GM23338 (cell line): ENCODE data around the gene BRCA1. TPM values are rescaled to one million over a fixed set of nuclear protein-coding genes. Genes with fewer than 3 reads are reported as not detected.
"Not testable (repeated sequence)": the region's sequence is repeated elsewhere in the genome, so short reads cannot be mapped to it uniquely, and the experiment has no call there.

ENCODE experiments used
- ATAC-seq: fragments of 200-7000 bp; cut with Tn5 transposase; 3 replicates; pipeline ENCODE4 v1.9.1; 2020
- DNase-seq: peaks from one replicate; pipeline ENCODE4 v3.0.0-alpha.2; 2015; ENCODE audit warnings: low spot score
- H2AFZ ChIP-seq: fragments of 200-600 bp; sonication (generic); 2 replicates; pipeline ENCODE4 v1.8.0; 2016; ENCODE audit warnings: antibody characterized with exemption, mild to moderate bottlenecking, moderate library complexity
- H3F3A ChIP-seq: fragments of 200-600 bp; sonication (generic); replicated peaks from 2 replicates; pipeline ENCODE4 v1.8.0; 2017; ENCODE audit warnings: antibody characterized with exemption, mixed run types, low read depth
- H3K27ac ChIP-seq: fragments of 200-600 bp; sonication (generic); 2 replicates; pipeline ENCODE4 v1.6.1; 2016; ENCODE audit warnings: low read depth
- H3K27me3 ChIP-seq: fragments of 200-600 bp; sonication (generic); 2 replicates; pipeline ENCODE4 v1.8.0; 2016; ENCODE audit warnings: mild to moderate bottlenecking, mixed run types, moderate library complexity; ENCODE audit not compliant: insufficient read depth
- H3K36me3 ChIP-seq: fragments of 200-600 bp; sonication (generic); 2 replicates; pipeline ENCODE4 v1.8.0; 2016; ENCODE audit warnings: mild to moderate bottlenecking; ENCODE audit not compliant: insufficient read depth
- H3K4me1 ChIP-seq: fragments of 200-600 bp; sonication (generic); 2 replicates; pipeline ENCODE4 v1.8.0; 2016; ENCODE audit warnings: mild to moderate bottlenecking, moderate library complexity; ENCODE audit not compliant: insufficient read depth
- H3K4me2 ChIP-seq: fragments of 200-600 bp; sonication (generic); 2 replicates; pipeline ENCODE4 v1.7.1; 2017; ENCODE audit warnings: mixed run types
- H3K4me3 ChIP-seq: fragments of 200-600 bp; sonication (generic); 2 replicates; pipeline ENCODE4 v1.6.1; 2016; ENCODE audit warnings: mixed run types
- H3K79me2 ChIP-seq: fragments of 200-600 bp; sonication (generic); replicated peaks from 2 replicates; pipeline ENCODE4 v1.8.0; 2017; ENCODE audit warnings: mild to moderate bottlenecking; ENCODE audit not compliant: insufficient read depth
- H3K9me2 ChIP-seq: fragments of 200-600 bp; sonication (generic); 2 replicates; pipeline ENCODE4 v1.8.0; 2017; ENCODE audit not compliant: insufficient read depth
- H4K20me1 ChIP-seq: fragments of 200-600 bp; sonication (generic); replicated peaks from 2 replicates; pipeline ENCODE4 v1.8.0; 2017; ENCODE audit warnings: mild to moderate bottlenecking; ENCODE audit not compliant: insufficient read depth
- H3K27ac Mint-ChIP-seq: 2 replicates; pipeline ENCODE4 v1.8.0; 2020; ENCODE audit warnings: inconsistent platforms, mild to moderate bottlenecking, moderate library complexity, mixed read lengths
- H3K27me3 Mint-ChIP-seq: 3 replicates; pipeline ENCODE4 v1.8.0; 2022; ENCODE audit warnings: low read depth, mild to moderate bottlenecking, moderate library complexity, mixed read lengths, inconsistent platforms; ENCODE audit not compliant: insufficient read depth, poor library complexity
- H3K36me3 Mint-ChIP-seq: 3 replicates; pipeline ENCODE4 v1.8.0; 2021; ENCODE audit warnings: low read depth, mild to moderate bottlenecking, inconsistent platforms, moderate library complexity, mixed read lengths
- H3K4me1 Mint-ChIP-seq: 3 replicates; pipeline ENCODE4 v1.8.0; 2020; ENCODE audit warnings: mild to moderate bottlenecking, inconsistent platforms, mixed read lengths
- H3K4me3 Mint-ChIP-seq: 3 replicates; pipeline ENCODE4 v1.8.0; 2021; ENCODE audit warnings: moderate library complexity, mild to moderate bottlenecking, inconsistent platforms, mixed read lengths
- H3K9me3 Mint-ChIP-seq: 3 replicates; pipeline ENCODE4 v1.8.0; 2020; ENCODE audit warnings: moderate library complexity, mild to moderate bottlenecking, inconsistent platforms, mixed read lengths
- CREB1 ChIP-seq: fragments of 250-450 bp; sonication (Bioruptor Pico); IDR thresholded peaks from 2 replicates; pipeline ENCODE4 v1.5.0; 2020; ENCODE audit warnings: low read depth, mild to moderate bottlenecking, moderate library complexity
- CTCF ChIP-seq, 2 experiments: fragments of 200-600 bp in 1 of 2; sonication (generic) in 1 of 2; conservative IDR thresholded peaks; 2 replicates each; pipeline versions ENCODE4 v1.5.1 to v1.6.1; 2016 to 2017; ENCODE audit warnings: antibody characterized with exemption in 2 of 2, low read depth in 2 of 2, mild to moderate bottlenecking in 2 of 2, moderate library complexity in 1 of 2
- ETS1 ChIP-seq: IDR thresholded peaks from 2 replicates; pipeline ENCODE4 v1.6.1; 2016; ENCODE audit warnings: antibody characterized with exemption
- EZH2 ChIP-seq: fragments of 200-600 bp; sonication (generic); IDR thresholded peaks from one replicate; pipeline ENCODE4 v1.8.0; 2017; ENCODE audit warnings: antibody characterized with exemption, mild to moderate bottlenecking, low read depth; ENCODE audit not compliant: unreplicated experiment
- EZH2phosphoT487 ChIP-seq: fragments of 200-600 bp; sonication (generic); IDR thresholded peaks from one replicate; pipeline ENCODE4 v1.8.1; 2018; ENCODE audit warnings: antibody characterized with exemption; ENCODE audit not compliant: unreplicated experiment
- JUNB ChIP-seq: IDR thresholded peaks from one replicate; pipeline ENCODE4 v1.6.1; 2016; ENCODE audit warnings: antibody characterized with exemption; ENCODE audit not compliant: unreplicated experiment
- NANOG ChIP-seq: IDR thresholded peaks from 2 replicates; pipeline ENCODE4 v1.6.1; 2016; ENCODE audit warnings: antibody characterized with exemption, borderline replicate concordance
- POLR2AphosphoS5 ChIP-seq: IDR thresholded peaks from 2 replicates; pipeline ENCODE4 v1.6.1; 2016; ENCODE audit warnings: antibody characterized with exemption, low read depth
- REST ChIP-seq: IDR thresholded peaks from one replicate; pipeline ENCODE4 v1.6.1; 2018; ENCODE audit warnings: antibody characterized with exemption; ENCODE audit not compliant: unreplicated experiment
- STAT1 ChIP-seq: IDR thresholded peaks from one replicate; pipeline ENCODE4 v1.6.1; 2016; ENCODE audit warnings: antibody characterized with exemption; ENCODE audit not compliant: unreplicated experiment
- ZNF114 ChIP-seq: fragments of 250-450 bp; sonication (Bioruptor Pico); IDR thresholded peaks from 2 replicates; pipeline ENCODE4 v1.5.0; 2020; ENCODE audit warnings: mild to moderate bottlenecking, moderate library complexity
- ZNF331 ChIP-seq: fragments of 250-450 bp; sonication (Bioruptor Pico); IDR thresholded peaks from 2 replicates; pipeline ENCODE4 v1.5.0; 2020; ENCODE audit warnings: low read depth, mild to moderate bottlenecking, moderate library complexity
- polyA plus RNA-seq: library from polyadenylated mRNA; unstranded; fragments of >200 nt; fragmentation: Nextera tagmentation; extraction: Ambion mirVana; gene quantifications from 2 replicates; pipeline ENCODE4 v1.2.1, GENCODE V29; 2016
- total RNA-seq: library from RNA; depleted of rRNA; stranded (reverse); fragments of >200 nt; shearing (Covaris generic); gene quantifications from 2 replicates; pipeline ENCODE4 v1.2.3, GENCODE V29; 2014

The BRCA1 gene
- total and polyA plus RNA-seq, 2 experiments from 2014 or later: 43.2 to 45.9 TPM

DNA sequence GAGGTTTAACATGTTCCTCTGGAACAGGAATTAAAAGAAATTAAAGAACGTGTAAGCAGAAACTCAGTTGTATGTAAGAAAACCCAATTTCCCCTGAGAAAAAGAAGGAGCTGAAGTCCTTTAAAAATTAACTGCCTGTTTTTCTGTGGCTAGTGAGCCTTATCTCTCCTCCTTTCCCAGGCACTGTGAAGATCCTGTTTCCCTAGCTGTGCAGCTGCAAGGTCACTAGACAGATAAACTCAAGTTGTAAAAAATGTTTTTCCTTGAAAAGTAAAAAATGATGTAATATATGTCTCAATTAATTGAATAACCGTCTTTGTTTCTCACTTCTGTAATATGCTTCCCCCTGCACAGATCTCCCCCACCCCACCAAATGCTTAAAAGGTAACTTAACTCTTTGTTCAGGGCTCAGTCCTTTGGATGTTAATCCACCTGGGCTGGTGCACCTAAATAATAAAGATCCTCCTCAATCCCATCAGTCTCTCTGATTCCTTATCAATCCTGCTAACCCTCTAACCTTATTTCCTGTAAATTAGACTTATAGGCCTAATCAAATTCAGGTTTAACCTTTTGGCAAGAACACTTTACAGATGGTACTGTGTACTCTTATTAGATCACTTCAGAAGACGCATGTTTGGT, 28.2 kb upstream of the BRCA1 start:
- not testable (repeated sequence) for H3K27me3 Mint-ChIP-seq
- H3K36me3 Mint-ChIP-seq: peaks cover 14% of the 10 kb centered on the region

GRCh38 chr17:43151880-43152456, 26.8 kb upstream of the BRCA1 start:
- no peaks in the 10 kb centered on the region for H3K27me3 ChIP-seq
- H3K27ac ChIP-seq: no peak overlapping the region
- no peak overlapping the region for H3K4me3 Mint-ChIP-seq
- H3K36me3 ChIP-seq: no peaks in the 10 kb centered on the region
- no peak overlapping the region for H3K27ac Mint-ChIP-seq
- no peak overlapping the region for H3K4me3 ChIP-seq
- peaks cover 8% of the 10 kb centered on the region for H3K9me3 Mint-ChIP-seq
- H3K4me1 Mint-ChIP-seq: peaks cover 8% of the 10 kb centered on the region; the same call in 1 of the 3 replicates
- H3K4me1 ChIP-seq: peaks cover 6% of the 10 kb centered on the region; the same call in 1 of the 2 replicates
- no peaks in the 10 kb centered on the region for H3K79me2 ChIP-seq
- H3K9me2 ChIP-seq: no peaks in the 10 kb centered on the region
- peaks cover 2% of the 10 kb centered on the region for H3K27me3 Mint-ChIP-seq
- no peak overlapping the region for H3K4me2 ChIP-seq
- no peaks in the 10 kb centered on the region for H4K20me1 ChIP-seq
- ATAC-seq: no peak
- peaks cover 14% of the 10 kb centered on the region for H3K36me3 Mint-ChIP-seq
- no peak for DNase-seq
- H3F3A ChIP-seq: no peaks in the 10 kb centered on the region; the same call in 1 of the 2 replicates
- no peak overlapping the region for H2AFZ ChIP-seq
- TF ChIP-seq REST (no peak), ZNF331 (no peak), CREB1 (CRISPR knock-in tag) (no peak), STAT1 (no peak), EZH2 (no peak), ZNF114 (CRISPR knock-in tag) (no peak), JUNB (no peak), CTCF (conservative IDR thresholded peaks at IDR 0.05; ENCODE audit: low read depth in 2 of 2) (no peak), POLR2AphosphoS5 (no peak), ETS1 (no peak), EZH2phosphoT487 (no peak), NANOG (no peak)

More for the DNA sequence above, 28.2 kb upstream of the BRCA1 start:
- not testable (repeated sequence) for H3F3A ChIP-seq, H3K79me2 ChIP-seq, H3K4me2 ChIP-seq, H3K4me3 Mint-ChIP-seq, H3K27ac ChIP-seq, H4K20me1 ChIP-seq, H3K4me1 ChIP-seq, H3K4me1 Mint-ChIP-seq, H3K9me2 ChIP-seq, H3K9me3 Mint-ChIP-seq, H3K36me3 ChIP-seq, DNase-seq, H3K27me3 ChIP-seq, H3K4me3 ChIP-seq, H3K27ac Mint-ChIP-seq, H2AFZ ChIP-seq, ATAC-seq
